Endothelial cell of umbilical vein (primary cell): Measurements from ENCODE around the gene DNAJC24. TPM values are rescaled to one million over a fixed set of nuclear protein-coding genes. Genes with fewer than 3 reads are reported as not detected.

ENCODE experiments used
- BruUV-seq: library from RNA; stranded (reverse); fragments of 400-500 nt; replicated peaks from 2 replicates; lab custom pipeline; 2021; lab: Mats Ljungman, UMichigan
- CTCF ChIA-PET: fragments of 300-600, 350-600 bp; sonication (Branson Sonifier 250); formaldehyde crosslinking; loops from one replicate; lab custom pipeline; 2021; ENCODE audit warnings: antibody characterized with exemption, inconsistent platforms; lab: Charles Lee
- POLR2A ChIA-PET: fragments of 300-600, 350-600 bp; sonication (Branson Sonifier 250); formaldehyde crosslinking; loops from one replicate; lab custom pipeline; 2021; ENCODE audit warnings: antibody characterized with exemption, inconsistent platforms; lab: Charles Lee
- DNase-seq: peaks from one replicate; pipeline ENCODE4 v3.0.0-alpha.2; 2011; ENCODE audit warnings: low read depth, low spot score
- FAIRE-seq: peaks from 2 replicates; lab custom pipeline; 2011; peaks lifted over from hg19 to GRCh38; lab: Jason Lieb, UNC
- H2AFZ ChIP-seq: 2 replicates; pipeline ENCODE4 v1.6.0; 2012; ENCODE audit warnings: low read depth, low read length, control low read depth, inconsistent platforms
- H3K27ac ChIP-seq: 2 replicates; pipeline ENCODE4 v1.5.1; 2011; ENCODE audit warnings: low read depth, mild to moderate bottlenecking, control low read depth, low read length, moderate library complexity; ENCODE audit not compliant: insufficient read depth
- H3K27me3 ChIP-seq, 2 experiments: 2 replicates each; pipeline versions ENCODE4 v1.6.0 to v1.6.1; 2011; ENCODE audit warnings: low read length in 2 of 2, mixed read lengths in 1 of 2; ENCODE audit not compliant: control insufficient read depth in 2 of 2, insufficient read depth in 2 of 2
- H3K36me3 ChIP-seq, 2 experiments: 2 replicates in 1 of 2; 3 replicates in 1 of 2; pipeline ENCODE4 v1.5.1; 2011; ENCODE audit warnings: low read length in 2 of 2, mild to moderate bottlenecking in 1 of 2, moderate library complexity in 1 of 2; ENCODE audit not compliant: control insufficient read depth in 2 of 2, insufficient read depth in 2 of 2; ENCODE audit errors: extremely low read depth in 1 of 2
- H3K4me1 ChIP-seq: 3 replicates; pipeline ENCODE4 v1.5.1; 2011; ENCODE audit warnings: mild to moderate bottlenecking, low read length; ENCODE audit not compliant: control insufficient read depth, insufficient read depth; ENCODE audit errors: extremely low read depth
- H3K4me2 ChIP-seq: 2 replicates; pipeline ENCODE4 v1.6.1; 2011; ENCODE audit warnings: low read length, control low read depth, mixed read lengths; ENCODE audit not compliant: insufficient read depth
- H3K4me3 ChIP-seq, 3 experiments: fragments of 200-600 bp in 1 of 3; sonication (generic), shearing (Covaris generic) in 1 of 3; replicated peaks in 1 of 3; 2 replicates each; pipeline ENCODE4 v1.5.1; 2011 to 2016; ENCODE audit warnings: control low read depth in 3 of 3, low read length in 3 of 3, mild to moderate bottlenecking in 2 of 3, inconsistent platforms in 1 of 3, low read depth in 1 of 3, moderate library complexity in 1 of 3; ENCODE audit not compliant: insufficient read depth in 1 of 3
- H3K79me2 ChIP-seq: 2 replicates; pipeline ENCODE4 v1.6.0; 2012; ENCODE audit warnings: low read length, inconsistent platforms; ENCODE audit not compliant: control insufficient read depth, insufficient read depth
- H3K9ac ChIP-seq: replicated peaks from 2 replicates; pipeline ENCODE3; 2011; ENCODE audit warnings: low read length, control low read depth; ENCODE audit not compliant: insufficient read depth; ENCODE audit errors: extremely low read depth
- H3K9me1 ChIP-seq: replicated peaks from 3 replicates; pipeline ENCODE4 v1.6.0; 2011; ENCODE audit warnings: mild to moderate bottlenecking, low read length; ENCODE audit not compliant: control insufficient read depth, insufficient read depth; ENCODE audit errors: extremely low read depth
- H3K9me3 ChIP-seq: replicated peaks from 2 replicates; pipeline ENCODE4 v1.5.1; 2012; ENCODE audit warnings: low read length, inconsistent platforms; ENCODE audit not compliant: control insufficient read depth, insufficient read depth
- H4K20me1 ChIP-seq: replicated peaks from 2 replicates; pipeline ENCODE3; 2011; ENCODE audit warnings: mild to moderate bottlenecking, low read length; ENCODE audit not compliant: control insufficient read depth, insufficient read depth; ENCODE audit errors: extremely low read depth
- CTCF ChIP-seq, 2 donors: IDR thresholded peaks; 1 replicate in 1 of 2; 2 replicates in 1 of 2; pipeline ENCODE4 v1.5.1; 2011; ENCODE audit warnings: low read length in 2 of 2, mild to moderate bottlenecking in 2 of 2, moderate library complexity in 2 of 2, control low read depth in 1 of 2, inconsistent platforms in 1 of 2, low read depth in 1 of 2; ENCODE audit not compliant: insufficient read depth in 1 of 2; ENCODE audit errors: extremely low read depth in 1 of 2
- EZH2 ChIP-seq: IDR thresholded peaks from 2 replicates; pipeline ENCODE4 v1.6.1; 2012; ENCODE audit warnings: borderline replicate concordance, low read depth, mild to moderate bottlenecking, moderate library complexity, low read length, inconsistent platforms; ENCODE audit not compliant: severe bottlenecking
- FOS ChIP-seq: IDR thresholded peaks from 2 replicates; pipeline ENCODE4 v1.6.1; 2011; ENCODE audit warnings: mild to moderate bottlenecking, low read length, moderate library complexity, borderline replicate concordance; ENCODE audit not compliant: insufficient read depth
- GATA2 ChIP-seq: IDR thresholded peaks from 2 replicates; pipeline ENCODE4 v1.7.0; 2011; ENCODE audit warnings: low read depth, mild to moderate bottlenecking, moderate library complexity, mixed read lengths, low read length; ENCODE audit not compliant: insufficient read length, insufficient read depth
- JUN ChIP-seq: IDR thresholded peaks from 2 replicates; pipeline ENCODE4 v1.6.1; 2011; ENCODE audit warnings: borderline replicate concordance, low read depth; ENCODE audit not compliant: insufficient read length, insufficient read depth
- MYC ChIP-seq: IDR thresholded peaks from one replicate; pipeline ENCODE4 v1.6.1; 2011; ENCODE audit warnings: mild to moderate bottlenecking, low read depth, low read length
- POLR2A ChIP-seq: IDR thresholded peaks from 2 replicates; pipeline ENCODE4 v1.6.1; 2012; ENCODE audit warnings: low read depth, mild to moderate bottlenecking, control low read depth, low read length
- POLR2AphosphoS5 ChIP-seq: IDR thresholded peaks from 2 replicates; pipeline ENCODE4 v1.6.1; 2012; ENCODE audit warnings: low read depth, mild to moderate bottlenecking, control low read depth, low read length, moderate library complexity; ENCODE audit not compliant: insufficient read depth
- dilution Hi-C: fragments of 300-500 bp; cut with MboI; formaldehyde crosslinking; loops from one replicate; pipeline ENCODE4 v1.15.0; 2019; ENCODE audit warnings: low sequenced_read_pairs; ENCODE audit not compliant: extremely low pct_ligation_motif_present
- intact Hi-C: fragments of 100-400 bp; cut with micrococcal nuclease; formaldehyde crosslinking; loops from one replicate; pipeline ENCODE4 v1.10.0; 2022
- polyA plus RNA-seq, 4 experiments: library from polyadenylated mRNA; depleted of rRNA in 3 of 4; stranded (reverse) in 3 of 4; unstranded in 1 of 4; fragments of >200 nt; gene quantifications; 2 replicates each; pipeline versions ENCODE4 v1.2.1 to v1.2.3, GENCODE V29; 2011 to 2012; ENCODE audit warnings: missing spikeins in 1 of 4
- total RNA-seq: library from RNA; stranded (reverse); gene quantifications from 2 replicates; pipeline ENCODE4 v1.2.3, GENCODE V29; 2021
- TF ChIP-seq, protein P1 (sequence below): IDR thresholded peaks from 2 replicates; pipeline ENCODE4 v1.6.1; 2011; ENCODE audit not compliant: insufficient read depth, insufficient read length

Gene DNAJC24
- total and polyA plus RNA-seq, 2 donors (not counting 3 experiments of a cell fraction or from before 2014, with no cell fraction given), result 7.2 to 16.8 TPM

DNA sequence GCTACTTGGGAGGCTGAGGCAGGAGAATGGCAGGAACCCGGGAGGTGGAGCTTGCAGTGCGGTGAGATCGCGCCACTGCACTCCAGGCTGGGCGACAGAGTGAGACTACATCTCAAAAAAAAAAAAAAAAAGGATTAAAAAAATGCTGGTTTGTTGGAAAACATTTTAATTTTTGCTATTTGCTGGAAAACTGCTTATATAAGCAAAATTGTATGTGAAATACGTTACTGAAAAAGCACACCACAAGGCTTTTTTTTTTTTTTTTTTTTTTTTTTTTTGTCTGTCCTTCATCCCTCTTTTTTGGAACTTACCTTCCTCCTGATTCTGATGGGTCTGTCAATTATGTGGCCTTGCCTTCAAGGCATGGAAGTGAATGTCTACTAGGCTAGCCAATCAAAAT, 41.0 kb upstream of the DNAJC24 start:
- no peak overlapping the region for H3K9ac ChIP-seq
- intact Hi-C loops (no loop called here), dilution Hi-C loops (no loop called here)
- no peak overlapping the region for H3K27ac ChIP-seq
- H2AFZ ChIP-seq, result no peak overlapping the region
- TF ChIP-seq FOS (no peak), CTCF (IDR thresholded peaks at IDR 0.05; ENCODE audit: extremely low read depth in 1 of 2, insufficient read depth in 1 of 2, low read depth in 1 of 2, low read length in 2 of 2) (no peak), EZH2 (no peak), JUN (no peak), GATA2 (no peak), POLR2A (no peak), POLR2AphosphoS5 (no peak), MYC (no peak)
- TF ChIP-seq, protein P1, sequence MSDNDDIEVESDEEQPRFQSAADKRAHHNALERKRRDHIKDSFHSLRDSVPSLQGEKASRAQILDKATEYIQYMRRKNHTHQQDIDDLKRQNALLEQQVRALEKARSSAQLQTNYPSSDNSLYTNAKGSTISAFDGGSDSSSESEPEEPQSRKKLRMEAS, result no peak
- no peaks in the 10 kb centered on the region for H3K27me3 ChIP-seq
- no peak overlapping the region for H3K4me2 ChIP-seq
- ChIA-PET POLR2A (no interaction called here), CTCF (interaction anchor here (1.0 kb wide), 1 partner anchor 12 kb away, joined by 3 read pairs; no protein-coding TSS in a partner anchor)
- BruUV-seq, result no TSS peak
- no peaks in the 10 kb centered on the region for H3K9me1 ChIP-seq
- no peak for DNase-seq
- H3K4me1 ChIP-seq, result no peaks in the 10 kb centered on the region
- H3K79me2 ChIP-seq, result no peaks in the 10 kb centered on the region
- no peaks in the 10 kb centered on the region for H3K36me3 ChIP-seq
- H3K4me3 ChIP-seq, result no peak overlapping the region
- no peak for FAIRE-seq
- H3K9me3 ChIP-seq, result no peaks in the 10 kb centered on the region
- H4K20me1 ChIP-seq, result no peaks in the 10 kb centered on the region
